LNCAP (cell line): ENCODE measurements around the gene TIMP1.

Experiments used
- TF ChIP-seq, protein P1 (sequence below): fragments of 450-650 bp; IDR thresholded peaks from 2 replicates; pipeline ENCODE4 v1.5.1; 2017; ENCODE audit warnings: mild to moderate bottlenecking

The TIMP1 gene

DNA sequence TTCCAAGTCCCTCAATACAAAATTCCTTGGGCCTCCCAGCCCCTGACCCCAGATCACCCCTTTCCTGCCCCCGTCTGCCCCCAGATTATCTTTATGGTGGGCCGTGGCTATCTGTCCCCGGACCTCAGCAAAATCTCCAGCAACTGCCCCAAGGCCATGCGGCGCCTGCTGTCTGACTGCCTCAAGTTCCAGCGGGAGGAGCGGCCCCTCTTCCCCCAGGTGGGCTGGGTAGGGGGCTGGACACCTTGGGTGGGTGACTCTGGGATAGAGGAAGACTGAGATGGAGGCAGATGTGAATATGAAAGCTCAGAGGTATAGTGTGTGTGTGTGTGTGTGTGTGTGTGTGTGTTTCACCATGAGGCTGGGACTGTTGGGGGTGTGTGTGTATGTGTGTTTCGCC is 11.4 kb upstream of the TIMP1 start:
- TF ChIP-seq, protein P1, sequence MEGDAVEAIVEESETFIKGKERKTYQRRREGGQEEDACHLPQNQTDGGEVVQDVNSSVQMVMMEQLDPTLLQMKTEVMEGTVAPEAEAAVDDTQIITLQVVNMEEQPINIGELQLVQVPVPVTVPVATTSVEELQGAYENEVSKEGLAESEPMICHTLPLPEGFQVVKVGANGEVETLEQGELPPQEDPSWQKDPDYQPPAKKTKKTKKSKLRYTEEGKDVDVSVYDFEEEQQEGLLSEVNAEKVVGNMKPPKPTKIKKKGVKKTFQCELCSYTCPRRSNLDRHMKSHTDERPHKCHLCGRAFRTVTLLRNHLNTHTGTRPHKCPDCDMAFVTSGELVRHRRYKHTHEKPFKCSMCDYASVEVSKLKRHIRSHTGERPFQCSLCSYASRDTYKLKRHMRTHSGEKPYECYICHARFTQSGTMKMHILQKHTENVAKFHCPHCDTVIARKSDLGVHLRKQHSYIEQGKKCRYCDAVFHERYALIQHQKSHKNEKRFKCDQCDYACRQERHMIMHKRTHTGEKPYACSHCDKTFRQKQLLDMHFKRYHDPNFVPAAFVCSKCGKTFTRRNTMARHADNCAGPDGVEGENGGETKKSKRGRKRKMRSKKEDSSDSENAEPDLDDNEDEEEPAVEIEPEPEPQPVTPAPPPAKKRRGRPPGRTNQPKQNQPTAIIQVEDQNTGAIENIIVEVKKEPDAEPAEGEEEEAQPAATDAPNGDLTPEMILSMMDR: no peak

DNA sequence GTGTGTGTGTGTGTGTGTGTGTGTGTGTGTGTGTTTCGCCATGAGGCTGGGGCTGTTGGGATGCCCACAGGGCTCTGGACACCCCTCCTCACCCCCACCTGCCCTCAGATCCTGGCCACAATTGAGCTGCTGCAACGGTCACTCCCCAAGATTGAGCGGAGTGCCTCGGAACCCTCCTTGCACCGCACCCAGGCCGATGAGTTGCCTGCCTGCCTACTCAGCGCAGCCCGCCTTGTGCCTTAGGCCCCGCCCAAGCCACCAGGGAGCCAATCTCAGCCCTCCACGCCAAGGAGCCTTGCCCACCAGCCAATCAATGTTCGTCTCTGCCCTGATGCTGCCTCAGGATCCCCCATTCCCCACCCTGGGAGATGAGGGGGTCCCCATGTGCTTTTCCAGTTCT is 11.0 kb upstream of the TIMP1 start:
- TF ChIP-seq, protein P1: no peak

DNA sequence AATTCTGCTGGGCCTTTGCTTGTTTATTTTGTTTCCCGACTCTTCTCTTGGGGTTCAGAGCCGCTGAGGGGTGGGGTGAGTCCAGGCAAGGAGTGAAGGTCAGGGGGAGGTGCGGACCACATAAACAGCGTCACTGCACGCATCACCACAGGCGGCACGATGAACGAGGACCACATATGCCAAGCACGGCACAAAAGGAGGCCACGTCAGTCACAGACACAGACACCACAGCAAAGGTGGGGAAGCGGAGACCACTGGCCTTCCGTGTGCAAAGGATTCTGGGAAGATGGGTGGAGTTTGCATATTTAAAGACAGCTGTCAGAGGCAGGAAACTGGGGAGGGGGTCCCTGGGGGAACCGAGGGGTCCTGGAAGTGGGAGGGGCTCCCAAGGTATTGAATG is 10.3 kb upstream of the TIMP1 start:
- TF ChIP-seq, protein P1: no peak

DNA sequence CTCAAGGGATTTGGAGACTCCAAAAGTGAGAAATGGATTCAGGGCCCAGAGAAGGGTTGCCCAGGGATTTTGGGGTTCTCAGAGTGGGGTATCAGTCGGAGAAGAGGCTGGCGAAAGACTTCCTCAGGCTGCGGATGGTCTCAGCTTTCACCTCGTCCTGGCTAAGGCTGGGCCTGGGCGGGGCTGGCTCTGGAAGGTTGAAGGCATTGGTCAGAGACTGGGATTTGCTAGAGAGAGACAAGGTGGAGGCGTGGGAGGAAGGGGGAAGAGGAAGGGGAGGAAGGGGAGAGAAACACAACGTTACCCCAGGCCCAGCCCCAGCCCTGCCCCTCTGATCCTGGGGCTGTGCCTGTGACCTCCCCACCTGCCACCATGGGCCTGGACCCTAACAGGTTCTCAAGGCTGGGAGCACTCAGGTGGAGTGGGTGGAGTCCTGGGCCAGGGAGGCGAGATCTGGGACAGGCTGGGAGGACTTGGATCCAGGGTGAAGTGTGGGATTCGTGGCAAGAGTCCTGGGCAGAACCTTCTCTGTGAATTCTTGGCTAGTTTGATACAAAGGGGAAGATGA is 9.4 kb upstream of the TIMP1 start:
- TF ChIP-seq, protein P1: no peak

DNA sequence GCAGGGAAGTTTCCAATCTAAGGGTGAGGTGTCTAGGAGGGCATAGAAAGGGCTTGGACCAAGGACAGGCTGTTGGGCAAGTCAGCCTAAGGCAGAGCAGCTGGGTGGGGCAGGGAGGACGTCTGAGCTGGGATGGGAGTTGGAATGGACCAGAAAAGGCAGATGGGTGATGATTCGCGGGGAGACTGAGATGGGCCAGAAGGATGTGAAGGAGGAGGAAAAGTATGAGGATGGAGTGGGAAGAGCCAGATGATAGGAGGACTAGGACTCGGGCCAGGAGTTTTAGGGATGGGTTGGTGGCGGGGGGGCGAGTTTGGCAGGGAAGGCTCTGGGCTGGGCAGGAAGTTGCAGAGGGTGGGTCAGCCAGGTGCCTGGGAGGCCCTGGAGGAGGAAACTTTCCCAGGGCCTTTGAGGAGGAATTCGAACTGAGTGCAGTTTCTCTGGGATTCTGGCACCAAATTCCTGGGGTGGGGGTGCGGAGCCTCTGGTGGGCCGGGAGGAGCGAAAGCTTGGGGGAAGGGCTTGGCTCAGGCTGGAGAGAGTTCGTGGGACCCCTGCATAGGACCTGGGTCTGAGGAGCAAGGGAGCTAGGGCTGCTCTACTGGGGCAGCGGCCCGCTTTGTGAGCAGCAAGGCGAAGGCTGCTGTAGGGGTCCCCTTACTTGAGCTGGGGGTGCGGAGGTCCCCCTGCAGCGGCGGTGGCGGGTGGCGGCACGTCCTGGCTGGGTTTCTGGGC is 8.7 kb upstream of the TIMP1 start:
- TF ChIP-seq, protein P1: no peak

DNA sequence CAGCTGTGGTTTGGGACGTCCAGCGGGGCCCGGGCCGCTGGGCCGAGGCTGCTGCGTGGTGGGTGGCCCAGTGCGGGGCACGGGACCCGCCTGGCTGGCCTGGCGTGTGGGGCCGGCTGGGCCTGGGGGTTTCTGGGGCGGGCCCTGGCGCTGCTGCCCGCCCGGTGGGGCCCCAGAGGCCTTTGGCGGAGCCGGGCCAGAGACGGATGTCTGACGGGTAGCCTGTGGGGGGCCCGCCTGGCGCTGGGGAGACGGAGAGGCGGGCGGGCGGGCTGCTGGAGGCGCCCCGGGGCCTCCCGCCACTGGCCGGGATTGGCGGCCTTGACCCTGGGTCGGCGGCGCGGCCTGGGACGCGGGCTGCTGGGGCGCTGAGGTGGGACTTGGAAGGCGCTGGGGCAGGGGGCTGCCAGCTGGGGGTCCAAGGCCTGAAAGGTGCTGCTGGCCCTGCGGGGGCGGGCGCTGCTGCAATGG is 8.1 kb upstream of the TIMP1 start:
- TF ChIP-seq, protein P1: no peak

DNA sequence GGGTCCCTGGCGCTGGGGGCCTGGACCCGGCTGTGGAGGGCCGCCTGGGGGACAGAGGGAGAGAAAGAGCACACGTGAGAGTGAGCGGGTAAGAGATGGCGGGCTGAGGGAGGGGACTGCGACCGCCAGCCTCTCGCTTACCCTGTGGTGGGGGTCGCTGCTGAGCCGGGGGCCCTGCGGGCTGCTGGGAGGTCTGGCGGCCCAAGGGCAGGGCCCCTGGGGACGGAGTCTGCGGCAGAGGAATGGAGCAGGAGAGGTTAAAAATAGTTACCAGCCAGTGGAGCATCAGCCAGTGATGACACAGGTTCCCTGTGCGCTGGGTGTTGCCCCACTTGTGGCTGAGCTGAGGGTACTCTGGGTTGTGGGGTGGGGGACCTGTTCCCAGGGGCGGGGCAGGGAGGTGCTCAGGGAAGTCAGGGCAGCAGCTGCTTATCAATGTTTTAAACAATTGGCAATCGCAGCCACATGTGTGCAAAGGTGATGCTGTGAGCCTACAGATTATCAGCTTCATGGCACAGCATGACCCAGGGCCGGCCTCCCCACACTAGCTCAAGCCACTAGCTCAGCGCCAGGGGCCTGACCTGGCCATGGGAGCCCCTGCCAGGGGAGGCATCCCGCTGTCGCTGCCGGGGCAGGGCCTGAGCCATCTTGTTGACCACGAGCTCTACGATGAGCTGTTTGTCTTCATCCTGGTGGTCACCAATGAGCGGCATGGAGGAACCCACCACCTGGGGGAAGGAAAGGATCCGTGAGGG is 7.5 kb upstream of the TIMP1 start:
- TF ChIP-seq, protein P1: no peak
